Brain microvascular endothelial cell (primary cell): ENCODE data around the gene TMEM270.

Experiments
- DNase-seq: peaks from one replicate; pipeline ENCODE4 v3.0.0-alpha.2; 2020
- H3K27ac ChIP-seq: fragments of 250-450 bp; sonication (Bioruptor Pico); 2 replicates; pipeline ENCODE4 v1.5.1; 2020; ENCODE audit warnings: mild to moderate bottlenecking, moderate library complexity
- H3K27me3 ChIP-seq: fragments of 250-450 bp; sonication (Bioruptor Pico); replicated peaks from 2 replicates; pipeline ENCODE4 v1.5.1; 2020; ENCODE audit warnings: mild to moderate bottlenecking
- H3K36me3 ChIP-seq: fragments of 250-450 bp; sonication (Bioruptor Pico); replicated peaks from 2 replicates; pipeline ENCODE4 v1.5.1; 2020; ENCODE audit warnings: mild to moderate bottlenecking
- H3K4me3 ChIP-seq: 2 replicates; pipeline ENCODE4 v1.5.1; 2011; ENCODE audit warnings: low read depth, mild to moderate bottlenecking, control low read depth, low read length, moderate library complexity
- in situ Hi-C: cut with HindIII; loops from 2 replicates; pipeline ENCODE4 v1.10.0; 2017; ENCODE audit warnings: low sequenced_read_pairs, low pct_ligation_motif_present
- TF ChIP-seq, protein P1 (sequence below): IDR thresholded peaks from 2 replicates; pipeline ENCODE4 v1.5.1; 2011; ENCODE audit warnings: low read depth, mild to moderate bottlenecking, moderate library complexity, low read length, control low read depth, inconsistent platforms; ENCODE audit errors: missing control alignments

Gene TMEM270

DNA sequence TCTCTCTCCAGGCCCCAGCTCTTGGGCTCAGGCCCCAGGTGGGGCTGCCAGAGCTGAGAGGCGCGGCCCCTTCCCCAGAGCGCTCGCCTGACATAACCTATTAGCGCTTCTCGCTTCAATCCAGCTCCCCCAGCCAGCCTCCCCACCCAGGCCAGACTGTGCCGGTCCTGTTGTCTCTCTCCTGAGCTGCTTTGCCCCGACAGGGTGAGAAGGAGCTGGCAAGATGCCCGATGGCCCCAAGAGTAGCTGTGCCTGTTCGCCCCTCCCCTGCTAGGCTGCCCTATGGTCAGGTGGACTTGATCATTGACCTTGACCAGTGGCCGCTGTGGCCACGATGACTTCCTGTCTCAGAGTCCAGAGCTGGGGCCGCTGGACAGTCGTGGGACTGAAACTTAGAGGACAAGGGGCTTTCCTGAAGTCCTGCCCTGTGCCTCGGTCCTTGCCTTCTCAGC lies 9.1 kb downstream of the TMEM270 start:
- in situ Hi-C loops, result loop anchor here (25.0 kb wide), 1 partner anchor 317 kb away; no protein-coding TSS in a partner anchor
- Histone ChIP-seq H3K27me3 (no peaks in the 10 kb centered on the region), H3K36me3 (no peaks in the 10 kb centered on the region), H3K27ac (no peak overlapping the region), H3K4me3 (no peak overlapping the region)
- no peak for DNase-seq
- TF ChIP-seq, protein P1, sequence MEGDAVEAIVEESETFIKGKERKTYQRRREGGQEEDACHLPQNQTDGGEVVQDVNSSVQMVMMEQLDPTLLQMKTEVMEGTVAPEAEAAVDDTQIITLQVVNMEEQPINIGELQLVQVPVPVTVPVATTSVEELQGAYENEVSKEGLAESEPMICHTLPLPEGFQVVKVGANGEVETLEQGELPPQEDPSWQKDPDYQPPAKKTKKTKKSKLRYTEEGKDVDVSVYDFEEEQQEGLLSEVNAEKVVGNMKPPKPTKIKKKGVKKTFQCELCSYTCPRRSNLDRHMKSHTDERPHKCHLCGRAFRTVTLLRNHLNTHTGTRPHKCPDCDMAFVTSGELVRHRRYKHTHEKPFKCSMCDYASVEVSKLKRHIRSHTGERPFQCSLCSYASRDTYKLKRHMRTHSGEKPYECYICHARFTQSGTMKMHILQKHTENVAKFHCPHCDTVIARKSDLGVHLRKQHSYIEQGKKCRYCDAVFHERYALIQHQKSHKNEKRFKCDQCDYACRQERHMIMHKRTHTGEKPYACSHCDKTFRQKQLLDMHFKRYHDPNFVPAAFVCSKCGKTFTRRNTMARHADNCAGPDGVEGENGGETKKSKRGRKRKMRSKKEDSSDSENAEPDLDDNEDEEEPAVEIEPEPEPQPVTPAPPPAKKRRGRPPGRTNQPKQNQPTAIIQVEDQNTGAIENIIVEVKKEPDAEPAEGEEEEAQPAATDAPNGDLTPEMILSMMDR, result no peak

- Histone ChIP-seq H3K27me3 (no peaks in the 10 kb centered on the region), H3K4me3 (no peak overlapping the region), H3K36me3 (no peaks in the 10 kb centered on the region), H3K27ac (no peak overlapping the region)
- DNase-seq, result no peak
- in situ Hi-C loops, result loop anchor here (25.0 kb wide), 1 partner anchor 316 kb away; no protein-coding TSS in a partner anchor
- TF ChIP-seq, protein P1, result no peak
Observed at GRCh38 chr7:73871163-73872011, 10.4 kb downstream of the TMEM270 start.

DNA sequence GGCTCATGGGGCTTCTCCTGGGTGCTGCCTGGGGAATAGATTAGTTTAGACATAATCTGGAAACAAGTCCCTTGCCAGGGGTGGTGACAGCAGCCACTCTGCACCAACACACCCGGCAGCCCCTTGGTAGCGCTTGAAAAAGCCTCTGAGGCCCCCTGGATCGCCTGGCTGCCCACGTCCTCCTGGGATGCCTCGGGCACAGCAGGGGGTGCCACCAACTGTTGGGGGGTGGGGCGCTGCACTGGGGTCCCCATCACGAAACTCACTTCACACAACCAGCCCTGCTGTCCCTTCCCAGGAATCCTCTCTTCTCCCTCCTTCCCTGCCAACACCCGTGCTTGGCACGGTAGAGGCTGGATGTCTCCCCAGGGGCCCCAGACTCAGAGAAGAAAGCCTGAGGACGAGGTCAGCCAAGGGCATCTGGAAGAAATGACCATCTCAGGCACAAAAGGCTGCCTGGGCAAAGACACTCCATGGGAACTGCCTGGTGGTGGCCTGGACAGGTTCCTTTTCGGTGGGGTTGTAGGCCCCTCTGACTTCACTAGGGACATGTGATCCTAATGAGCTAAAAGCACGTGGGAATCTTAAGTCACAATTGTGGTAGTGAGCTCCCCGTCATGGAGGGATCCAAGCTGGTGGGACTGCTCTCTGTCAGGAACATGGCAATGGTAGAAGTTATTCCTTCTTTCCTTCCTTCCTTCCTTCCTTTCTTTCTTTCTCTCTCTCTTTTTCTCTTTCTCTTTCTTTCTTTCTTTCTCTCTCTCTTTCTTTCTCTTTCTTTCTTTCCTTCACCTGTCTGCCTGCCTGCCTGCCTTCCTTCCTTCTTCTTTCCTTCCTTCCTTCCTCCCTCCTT lies 11.3 kb downstream of the TMEM270 start:
- H3K4me3 ChIP-seq, result no peak overlapping the region
- in situ Hi-C loops, result loop anchor here (25.0 kb wide), 1 partner anchor 315 kb away; no protein-coding TSS in a partner anchor
- DNase-seq, result no peak

DNA sequence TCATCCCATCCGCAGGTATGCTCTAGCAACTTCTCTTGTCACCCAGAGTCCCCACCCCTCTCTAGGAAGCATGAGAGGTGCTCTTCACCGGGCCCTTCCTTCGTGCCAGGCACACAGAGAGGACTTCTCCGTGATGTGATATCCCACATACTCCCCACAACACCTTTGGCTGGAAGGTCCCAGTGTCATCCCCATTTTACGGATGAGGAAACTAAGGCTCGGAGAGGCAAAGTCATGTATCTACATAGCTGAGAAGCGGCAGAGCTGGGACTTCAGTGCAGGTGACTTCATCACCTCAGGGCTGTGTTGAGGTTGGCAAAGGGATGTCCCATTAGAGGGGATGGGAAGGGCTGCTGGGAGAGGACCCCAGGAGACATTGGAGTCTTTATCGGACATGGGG lies 15.4 kb downstream of the TMEM270 start:
- TF ChIP-seq, protein P1, result no peak
- Histone ChIP-seq H3K36me3 (no peaks in the 10 kb centered on the region), H3K27ac (no peak overlapping the region), H3K27me3 (peaks cover 15% of the 10 kb centered on the region), H3K4me3 (no peak overlapping the region)
- in situ Hi-C loops, result no loop called here
- no peak for DNase-seq

More for the DNA sequence above, 11.3 kb downstream of the TMEM270 start:
- H3K36me3 ChIP-seq, result no peaks in the 10 kb centered on the region
- TF ChIP-seq, protein P1, result no peak
- H3K27me3 ChIP-seq, result no peaks in the 10 kb centered on the region
- no peak overlapping the region for H3K27ac ChIP-seq

- in situ Hi-C loops, result no loop called here
- Histone ChIP-seq H3K27ac (no peak overlapping the region), H3K27me3 (peaks cover 17% of the 10 kb centered on the region), H3K36me3 (no peaks in the 10 kb centered on the region), H3K4me3 (no peak overlapping the region)
- DNase-seq, result no peak
- TF ChIP-seq, protein P1, result no peak
Observed at GRCh38 chr7:73876973-73877372, 16.0 kb downstream of the TMEM270 start.
